Activated T-cell treated with anti-CD3 and anti-CD28 coated beads, Interleukin-2, amount 50 U/mL, for 48 hours (primary cell): ENCODE data around the gene SMOC1.

Source experiments
- DNase-seq, 2 experiments: peaks; one replicate each; pipeline ENCODE4 v3.0.0-alpha.2; 2020

The SMOC1 gene

DNA sequence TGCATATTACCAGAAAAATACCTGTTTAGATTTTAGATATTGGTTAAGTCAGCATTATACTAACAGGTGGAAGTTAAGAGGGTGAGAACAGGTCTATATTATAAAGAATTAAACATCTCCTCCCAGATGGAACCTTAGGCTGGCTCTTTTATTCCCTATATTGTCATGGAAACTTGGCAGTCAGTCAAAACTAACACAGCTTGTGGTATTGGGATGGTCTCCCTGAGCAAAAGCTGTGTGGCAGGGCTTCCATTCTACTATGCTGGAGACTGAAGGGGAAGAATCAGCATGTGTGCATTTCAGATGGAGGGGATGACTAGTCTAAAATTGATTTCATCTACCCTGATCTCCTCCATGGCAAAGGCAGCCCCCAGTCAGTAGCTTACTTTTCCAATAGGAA, 66.7 kb downstream of the SMOC1 start:
- no peak for DNase-seq

DNA sequence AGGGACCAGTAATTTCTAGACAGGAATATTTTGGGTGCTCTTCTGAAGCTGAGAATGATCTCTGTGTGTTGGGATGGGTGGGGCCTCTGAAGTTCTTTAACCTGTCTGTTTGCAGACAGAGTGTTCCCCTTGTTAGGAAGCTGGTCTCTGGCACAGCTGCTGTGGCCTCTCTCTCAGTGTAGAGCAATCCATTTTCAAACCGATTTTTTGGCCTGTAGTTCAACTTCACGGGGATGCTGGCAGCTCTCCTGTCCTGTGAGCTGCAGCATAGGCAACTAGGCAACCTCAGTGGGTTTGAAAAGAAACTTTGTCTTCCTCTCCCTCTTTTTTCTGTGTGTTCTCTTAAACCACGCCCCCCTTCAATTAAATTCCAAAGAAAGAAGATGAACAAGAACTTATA, 69.1 kb downstream of the SMOC1 start:
- DNase-seq: no peak

DNA sequence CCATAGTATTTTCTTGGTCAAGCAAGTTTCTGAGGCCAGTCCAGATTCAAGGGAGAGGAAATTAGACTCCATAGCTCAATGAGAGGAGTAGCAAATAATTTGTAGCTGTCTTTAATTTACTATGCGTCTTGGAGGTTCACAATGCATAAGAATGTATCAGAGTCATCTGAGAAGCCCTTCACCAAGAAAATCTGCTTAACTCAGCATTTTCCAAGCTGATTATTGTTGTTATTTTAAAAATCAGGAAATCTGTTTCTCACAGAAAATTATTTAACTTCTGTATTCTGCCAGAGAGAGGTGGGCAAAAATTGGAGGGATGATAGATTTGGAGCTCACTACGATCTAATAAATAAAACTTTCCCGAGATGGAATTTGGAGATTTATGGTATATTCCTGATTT, 72.0 kb downstream of the SMOC1 start:
- no peak for DNase-seq

DNA sequence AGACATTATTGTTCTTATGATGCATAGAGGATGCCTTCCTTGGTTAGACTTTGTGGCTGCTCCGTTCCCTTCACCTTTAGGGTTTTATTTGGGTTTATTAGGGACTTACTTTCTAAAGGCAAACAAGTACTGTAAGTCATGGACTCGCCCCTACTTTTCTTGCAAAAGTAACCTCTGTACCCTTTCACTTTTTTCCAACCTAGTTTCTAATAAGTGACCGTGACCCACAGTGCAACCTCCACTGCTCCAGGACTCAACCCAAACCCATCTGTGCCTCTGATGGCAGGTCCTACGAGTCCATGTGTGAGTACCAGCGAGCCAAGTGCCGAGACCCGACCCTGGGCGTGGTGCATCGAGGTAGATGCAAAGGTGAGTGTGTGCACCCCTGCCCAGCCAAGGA, 72.7 kb downstream of the SMOC1 start:
- no peak for DNase-seq

DNA sequence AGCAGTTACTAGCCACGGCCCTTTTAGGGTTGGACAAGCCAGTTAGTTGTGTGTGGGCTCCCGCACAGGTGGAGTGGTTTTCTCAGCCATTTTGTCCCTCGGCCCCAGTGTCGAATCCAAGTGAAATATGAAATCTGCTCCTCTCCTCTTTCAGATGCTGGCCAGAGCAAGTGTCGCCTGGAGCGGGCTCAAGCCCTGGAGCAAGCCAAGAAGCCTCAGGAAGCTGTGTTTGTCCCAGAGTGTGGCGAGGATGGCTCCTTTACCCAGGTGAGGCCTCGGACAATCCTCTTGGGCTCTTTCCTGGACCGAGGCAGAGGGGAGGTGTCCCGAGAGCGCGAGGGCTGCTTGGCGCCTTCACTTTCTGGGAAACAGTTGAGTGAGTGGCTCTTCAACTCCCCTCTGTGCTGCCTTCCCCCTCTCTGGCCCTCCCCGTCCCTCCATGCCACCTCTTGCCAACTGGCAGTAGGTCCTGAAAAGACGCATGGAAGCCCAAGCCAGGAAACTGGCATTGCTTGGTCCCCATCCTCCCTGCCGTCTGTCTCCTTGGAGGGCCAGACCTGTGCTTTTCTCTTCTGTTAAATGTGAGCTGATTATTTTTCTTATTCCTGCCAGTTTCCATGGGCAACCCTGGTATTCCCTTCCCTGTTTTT, 74.2 kb downstream of the SMOC1 start:
- no peak for DNase-seq

DNA sequence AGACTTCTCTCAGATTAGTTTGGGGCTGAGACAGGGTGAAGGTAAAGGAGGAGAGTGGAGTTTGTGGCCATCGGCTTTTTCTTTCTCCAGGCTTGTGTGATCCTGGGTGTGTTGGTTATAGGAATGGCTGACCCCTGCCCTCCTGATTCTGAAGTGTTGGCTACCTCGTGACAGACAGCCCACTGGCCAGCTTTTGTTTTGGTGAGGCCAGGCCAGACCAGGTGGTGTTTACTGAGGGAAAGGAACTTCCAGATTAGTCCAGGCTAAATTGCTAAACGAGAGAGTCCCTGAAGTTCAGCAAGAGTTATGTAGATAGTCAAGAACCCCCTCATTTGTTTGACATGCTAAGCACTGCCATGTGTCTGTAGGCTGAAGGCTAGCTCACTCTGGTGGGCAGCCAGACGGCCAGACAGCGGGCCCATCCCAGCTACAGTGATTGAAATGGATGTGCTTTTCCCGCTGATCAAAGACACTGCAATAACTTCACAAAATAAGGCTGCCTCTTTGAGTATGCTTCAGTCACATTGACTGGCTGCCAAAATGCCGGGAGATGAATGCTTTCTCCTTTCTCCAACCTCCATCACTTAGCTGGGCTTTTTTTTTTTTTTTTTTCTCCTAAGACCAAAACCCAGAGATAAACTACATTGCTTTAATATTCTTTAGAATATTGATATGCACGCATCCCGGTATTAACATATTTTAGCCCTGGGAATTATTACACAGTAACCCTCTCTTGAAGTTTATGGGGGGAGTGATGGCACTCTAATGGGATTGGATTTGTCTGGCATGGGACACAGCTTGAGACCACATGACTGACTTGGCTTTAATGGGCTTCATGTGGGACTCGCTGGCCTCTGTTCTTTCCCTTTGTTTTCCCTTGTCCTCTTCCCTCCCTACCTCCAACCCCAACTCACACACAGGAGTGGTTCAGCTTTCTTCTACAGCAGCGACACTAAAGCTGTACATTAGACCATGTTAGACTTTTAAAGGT, 76.9 kb downstream of the SMOC1 start:
- DNase-seq: no peak

DNA sequence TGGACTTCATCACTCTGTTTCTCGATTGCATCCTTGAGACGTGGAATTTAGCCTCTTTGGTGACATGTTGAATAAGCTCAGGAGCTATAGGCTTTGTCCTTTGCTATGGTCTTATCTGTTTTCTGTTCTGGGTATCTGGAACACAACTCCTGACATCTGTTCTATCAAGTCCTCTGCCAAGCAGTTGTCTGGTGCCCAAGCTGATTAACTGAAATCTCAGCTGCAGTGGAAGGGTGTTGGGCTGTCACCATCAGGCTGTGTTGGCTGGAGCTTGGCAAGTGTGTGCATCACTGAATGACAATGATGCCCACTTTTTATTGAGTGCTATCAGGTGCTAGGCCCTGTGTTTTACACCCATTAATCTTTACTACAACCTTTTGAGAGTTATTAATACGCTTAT, 77.8 kb downstream of the SMOC1 start:
- DNase-seq: no peak

DNA sequence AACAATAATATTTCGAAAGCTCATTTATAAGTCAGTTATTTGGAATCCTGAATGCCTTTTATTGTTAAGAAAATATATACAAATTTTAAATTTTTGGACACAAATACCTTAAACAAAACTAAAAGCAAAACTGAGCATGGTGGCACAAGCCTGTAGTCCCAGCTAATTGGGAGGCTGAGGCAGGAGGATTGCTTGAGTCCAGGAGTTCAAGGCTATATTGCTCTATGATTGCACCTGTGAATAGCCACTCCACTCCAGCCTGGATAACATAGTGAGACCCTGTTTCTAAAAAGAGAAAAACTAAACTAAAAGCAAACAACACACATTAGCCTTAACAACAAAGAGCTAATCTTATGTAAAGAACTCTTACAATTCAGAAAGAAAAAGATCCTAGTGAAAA, 78.8 kb downstream of the SMOC1 start:
- DNase-seq: no peak

DNA sequence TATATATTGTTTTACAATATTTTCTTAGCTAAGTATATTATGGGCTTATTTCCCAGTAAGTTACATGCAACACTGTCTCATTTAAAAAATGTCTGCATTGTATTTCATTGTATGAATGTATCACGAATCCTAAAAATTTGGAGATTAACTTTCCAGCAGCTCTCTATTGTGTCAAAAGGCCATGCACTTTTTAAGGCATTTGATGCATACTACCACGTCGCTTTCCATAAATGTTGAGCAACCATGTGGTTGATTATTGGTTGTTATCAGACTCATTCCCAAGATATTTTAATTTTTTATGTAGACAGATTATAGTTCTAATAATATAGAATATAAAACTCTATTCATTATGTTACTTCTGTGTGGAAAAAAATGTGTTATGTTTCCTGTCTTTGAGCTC, 79.9 kb downstream of the SMOC1 start:
- DNase-seq: no peak

DNA sequence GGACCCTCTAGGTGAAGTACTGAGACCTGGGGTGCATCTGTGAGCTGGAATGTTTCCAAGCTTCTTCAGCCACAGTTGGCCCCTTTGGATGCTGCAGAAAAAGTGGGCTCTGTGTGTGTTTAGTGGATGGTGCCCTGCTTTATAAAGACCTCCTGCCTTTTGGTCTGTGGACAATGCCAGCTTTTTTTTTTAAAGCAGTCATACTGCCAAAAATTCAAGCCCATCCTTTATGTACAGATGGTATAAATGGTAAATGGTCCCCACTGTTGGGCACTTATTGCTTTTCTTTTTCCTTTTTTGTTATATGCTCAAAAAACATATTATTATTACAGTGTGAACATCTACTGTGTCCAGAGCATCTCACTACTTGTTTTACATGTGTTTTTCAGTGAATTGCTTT, 81.1 kb downstream of the SMOC1 start:
- DNase-seq: no peak

DNA sequence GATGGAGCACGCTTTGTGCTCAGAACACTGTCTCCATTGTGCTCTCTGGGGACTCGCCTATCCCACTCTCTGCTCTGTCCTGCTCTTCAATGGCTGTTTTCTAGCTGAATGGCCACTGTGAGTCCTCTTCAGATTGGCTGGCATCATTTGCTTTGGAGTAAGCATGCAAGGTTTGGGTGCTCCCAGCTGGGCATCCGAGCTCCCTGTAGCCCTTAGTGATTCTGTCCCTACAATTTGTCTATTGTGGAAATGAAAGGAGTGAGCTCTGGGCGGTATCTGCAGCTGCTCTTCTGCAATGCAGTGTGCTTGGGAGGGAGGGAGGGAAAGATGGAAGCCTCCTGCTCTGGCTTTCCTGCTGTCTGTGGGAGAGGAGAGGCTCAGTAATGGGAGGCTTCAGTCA, 84.8 kb downstream of the SMOC1 start:
- no peak for DNase-seq

DNA sequence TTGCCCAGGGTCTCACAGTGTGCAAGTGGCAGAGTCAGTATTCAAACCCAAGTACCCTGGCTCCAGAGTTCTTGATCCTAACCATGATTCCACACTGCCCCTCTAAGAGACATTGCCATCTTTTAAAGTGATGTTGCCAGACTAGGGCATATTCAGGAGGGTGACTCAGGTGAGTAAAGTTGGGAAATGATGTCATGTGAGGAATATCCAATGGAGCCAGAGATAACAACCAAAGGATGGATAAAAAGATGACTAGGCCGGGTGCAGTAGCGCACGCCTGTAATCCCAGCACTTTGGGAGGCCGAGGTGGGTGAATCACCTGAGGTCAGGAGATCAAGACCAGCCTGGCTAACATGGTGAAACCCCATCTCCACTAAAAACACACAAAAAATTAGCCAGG, 85.6 kb downstream of the SMOC1 start:
- DNase-seq: no peak

DNA sequence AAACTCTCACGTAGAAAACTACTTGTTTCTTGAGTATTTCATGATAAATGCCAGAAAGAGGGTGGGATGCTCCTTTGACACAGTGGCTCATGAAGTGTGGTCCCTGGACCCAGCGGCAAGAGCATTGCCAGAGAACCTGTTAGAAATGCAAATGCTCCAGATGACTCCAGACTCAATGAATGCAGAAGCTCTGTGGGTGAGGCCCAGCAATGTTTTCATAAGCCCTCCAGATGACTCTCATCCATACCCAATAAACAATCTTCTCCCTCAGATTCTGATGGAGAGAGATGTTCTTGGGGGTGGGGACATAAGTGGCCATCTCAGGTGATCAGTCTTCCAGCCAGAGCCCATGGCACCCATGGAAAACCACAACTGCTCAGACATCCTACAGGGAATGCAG, 88.9 kb downstream of the SMOC1 start:
- DNase-seq: no peak

DNA sequence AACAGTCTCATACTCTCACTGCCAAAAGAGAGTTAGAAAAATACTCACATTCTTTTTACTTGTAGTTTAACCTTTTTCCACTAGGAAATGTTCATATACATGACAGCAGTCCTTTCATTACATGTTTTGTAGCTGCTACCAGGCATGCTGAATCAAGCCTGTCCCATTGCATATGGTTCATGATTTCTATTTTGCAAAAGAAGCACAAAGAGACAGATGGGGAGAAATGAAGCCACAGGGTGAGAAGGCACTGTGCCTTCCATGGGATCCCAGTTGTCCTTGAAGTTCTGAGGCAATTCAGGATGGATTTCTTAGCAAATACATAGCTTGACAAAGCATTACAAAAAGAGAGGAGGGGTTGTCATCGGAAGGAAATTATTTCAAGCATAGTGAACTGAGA, 89.5 kb downstream of the SMOC1 start:
- no peak for DNase-seq

DNA sequence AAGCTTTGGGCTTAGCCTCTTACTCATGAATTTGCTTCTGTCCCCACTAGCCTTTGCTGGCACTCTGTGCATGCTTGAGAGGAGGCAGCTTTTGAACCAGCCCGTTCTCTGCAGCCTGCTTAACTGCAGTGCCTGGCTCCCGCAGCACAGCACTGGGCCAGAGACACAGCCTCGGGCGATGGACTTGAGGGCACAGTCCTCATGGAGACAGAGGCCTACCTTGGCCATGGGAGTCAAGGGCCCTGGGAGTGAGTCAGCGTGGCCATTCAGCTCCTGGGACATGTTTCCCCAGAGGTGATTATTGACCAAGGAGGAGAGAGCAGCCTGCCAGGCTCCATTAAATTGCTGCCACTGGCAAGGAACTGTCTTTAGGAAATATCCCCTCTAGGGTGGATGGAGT, 93.5 kb downstream of the SMOC1 start:
- no peak for DNase-seq

DNA sequence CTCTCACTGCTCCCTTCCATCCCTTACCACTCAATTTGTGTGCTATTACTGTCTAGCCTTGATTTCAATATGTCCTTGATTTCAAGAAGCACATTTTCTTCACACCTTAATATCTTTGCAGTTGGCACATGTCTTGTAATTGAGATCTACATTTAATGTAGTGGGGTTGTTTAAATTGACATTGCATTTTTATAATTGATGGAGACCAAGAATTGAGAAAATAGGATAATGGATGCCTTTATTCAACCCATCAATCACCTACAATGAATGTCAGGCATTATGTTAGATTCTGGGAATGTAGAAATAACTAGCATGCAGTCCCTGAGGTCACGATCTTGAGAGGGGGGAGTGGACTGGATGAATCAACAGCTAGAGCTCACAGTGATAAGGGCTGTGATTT, 94.6 kb downstream of the SMOC1 start:
- no peak for DNase-seq

DNA sequence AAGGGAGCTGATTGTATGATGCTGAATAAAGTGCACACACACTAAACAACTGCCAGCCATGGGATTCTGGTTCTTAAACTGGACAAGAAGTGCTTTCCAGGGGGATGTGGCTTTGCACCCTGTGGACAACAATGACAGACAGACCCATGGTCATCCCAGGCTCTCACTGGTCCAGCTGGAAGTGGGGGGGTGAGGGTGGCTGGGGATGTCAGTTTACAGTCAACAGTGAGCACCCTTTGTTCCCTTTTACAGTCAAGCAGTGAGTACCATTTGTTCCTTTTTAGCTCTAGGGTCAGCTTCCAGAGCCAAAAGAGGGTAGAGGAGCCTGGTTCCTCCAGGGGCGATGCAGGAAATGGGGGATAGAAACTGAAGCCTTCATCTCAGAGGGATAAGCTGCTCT, 100.7 kb downstream of the SMOC1 start:
- no peak for DNase-seq

DNA sequence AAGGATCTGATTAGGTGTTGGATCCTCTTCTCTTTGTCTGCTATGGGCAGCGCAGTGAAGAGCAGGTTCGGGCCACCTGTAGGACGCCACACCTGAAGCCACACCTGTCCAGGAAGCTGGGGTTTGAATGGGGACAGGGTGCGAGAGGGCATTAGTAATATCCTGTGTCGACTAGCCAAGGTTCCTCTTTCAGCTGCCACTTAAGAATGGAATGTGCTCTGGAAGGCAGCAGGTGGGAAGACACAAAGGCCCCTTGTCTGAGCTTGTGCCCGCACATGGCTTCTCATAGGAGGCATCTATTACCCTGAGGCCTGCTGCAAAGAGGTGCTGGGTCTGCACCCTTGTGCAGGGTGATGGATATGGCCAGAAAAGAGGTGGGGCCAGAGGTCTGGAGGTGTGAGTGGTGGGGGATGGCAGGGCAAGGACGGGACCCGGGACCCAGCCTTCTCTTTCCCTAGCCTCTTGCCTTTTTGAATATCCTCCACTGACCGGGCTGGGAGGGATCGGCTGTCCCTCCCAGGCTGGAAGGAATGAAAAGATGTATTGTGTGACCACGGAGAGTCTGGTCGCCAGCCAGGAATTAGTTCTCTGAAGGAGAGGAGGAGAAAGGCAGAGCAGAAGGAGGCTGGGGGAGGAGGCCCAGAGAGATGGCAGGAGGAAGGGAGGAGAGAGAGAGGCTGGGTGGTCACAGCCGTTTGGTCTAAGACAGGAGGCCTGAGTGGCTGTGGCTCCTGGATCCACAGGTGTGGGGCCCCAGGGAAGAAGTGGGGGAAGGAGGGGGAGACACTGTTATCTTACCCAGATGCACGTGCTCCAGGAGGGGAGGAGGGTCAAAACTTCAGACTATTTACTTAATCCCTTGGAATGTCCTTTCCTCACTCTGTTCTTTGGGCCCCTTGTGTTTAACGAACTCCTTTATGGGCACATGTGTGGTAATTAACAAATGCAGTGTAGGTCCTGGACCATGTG, 101.5 kb downstream of the SMOC1 start:
- DNase-seq: no peak

DNA sequence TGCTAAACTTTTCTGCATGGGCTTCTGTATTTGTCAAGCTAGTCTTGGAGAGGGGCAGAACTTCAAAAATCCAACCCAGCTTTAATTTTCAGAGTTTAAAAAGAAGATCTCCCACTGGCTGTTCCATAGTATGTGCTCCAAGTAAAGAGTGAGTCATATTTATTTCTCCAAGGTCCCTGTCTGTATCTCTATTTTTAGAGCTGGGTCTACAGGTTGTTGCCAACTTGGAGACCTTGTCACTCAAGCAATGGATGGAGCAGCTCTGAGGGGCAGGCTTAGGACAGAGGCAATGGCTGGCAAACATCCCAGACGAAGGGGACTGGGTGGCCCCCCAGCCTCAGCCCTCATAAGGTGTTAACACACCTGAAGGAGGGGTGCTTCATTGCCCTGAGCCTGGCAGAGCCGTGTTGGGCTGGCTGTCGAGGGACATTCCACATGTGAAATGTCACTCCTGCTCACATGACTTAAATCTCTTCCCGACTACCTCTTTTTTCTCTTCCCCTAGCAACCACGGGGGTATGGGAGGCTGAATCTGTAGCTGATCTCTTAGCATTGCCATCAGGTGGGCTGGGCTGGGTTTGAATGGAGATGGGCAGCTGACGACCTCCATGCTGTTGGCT, 103.1 kb downstream of the SMOC1 start:
- DNase-seq: no peak

DNA sequence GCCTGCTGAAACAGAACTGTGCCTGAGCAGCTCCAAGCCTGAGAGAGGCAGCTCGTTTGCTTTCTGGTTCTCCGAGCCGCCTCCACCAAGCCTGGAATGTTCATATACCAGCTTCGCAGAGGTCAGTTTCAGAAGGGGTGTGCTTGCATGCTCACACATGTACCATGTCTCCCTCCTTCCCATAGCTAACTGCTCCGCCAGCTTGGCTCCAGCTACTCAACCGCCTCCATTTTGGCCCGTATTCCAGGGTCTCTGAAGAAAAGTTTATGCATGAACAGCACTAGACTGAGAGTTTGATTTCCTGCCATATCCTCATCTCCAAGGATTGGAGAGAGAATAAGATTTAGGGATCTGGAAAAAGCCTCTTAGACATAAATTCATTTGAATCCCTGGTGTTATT, 103.7 kb downstream of the SMOC1 start:
- DNase-seq: no peak

DNA sequence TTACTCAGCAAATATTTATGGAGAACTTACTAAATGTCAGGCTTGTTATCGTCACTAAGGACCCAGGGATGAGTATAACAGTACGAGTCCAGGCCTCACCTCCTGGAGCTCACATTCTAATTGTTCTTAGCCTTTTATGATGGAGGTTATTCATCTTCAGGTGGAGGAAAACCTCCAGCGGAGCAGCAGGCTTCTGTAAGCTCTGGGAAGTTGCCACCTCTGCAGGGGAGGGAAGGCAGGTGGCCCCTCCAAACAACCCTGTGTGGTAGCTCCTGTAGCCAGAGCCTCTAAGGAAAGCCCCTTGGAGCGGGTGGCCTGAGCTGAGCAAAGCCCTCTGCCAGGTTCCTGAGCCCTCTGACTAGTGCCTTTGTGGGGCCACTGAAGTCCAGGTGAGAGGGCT, 104.1 kb downstream of the SMOC1 start:
- no peak for DNase-seq

DNA sequence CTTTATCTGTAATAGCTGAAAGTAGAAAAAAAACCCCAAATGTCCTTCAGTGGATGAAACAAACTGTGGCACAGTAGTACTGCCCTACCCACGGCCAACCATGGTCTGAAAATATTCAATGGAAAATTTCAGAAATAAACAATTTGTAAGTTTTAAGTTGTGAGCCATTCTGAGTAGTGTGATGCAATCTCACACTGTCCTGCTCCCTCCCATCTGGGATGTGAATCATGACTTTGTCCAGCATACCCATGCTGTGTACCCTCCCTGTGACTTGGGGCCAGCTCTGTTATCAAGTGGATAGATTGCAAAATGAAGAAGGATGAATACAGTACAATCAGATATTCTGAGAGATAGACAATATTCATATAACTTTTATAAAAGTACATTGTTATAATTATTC, 106.2 kb downstream of the SMOC1 start:
- no peak for DNase-seq

DNA sequence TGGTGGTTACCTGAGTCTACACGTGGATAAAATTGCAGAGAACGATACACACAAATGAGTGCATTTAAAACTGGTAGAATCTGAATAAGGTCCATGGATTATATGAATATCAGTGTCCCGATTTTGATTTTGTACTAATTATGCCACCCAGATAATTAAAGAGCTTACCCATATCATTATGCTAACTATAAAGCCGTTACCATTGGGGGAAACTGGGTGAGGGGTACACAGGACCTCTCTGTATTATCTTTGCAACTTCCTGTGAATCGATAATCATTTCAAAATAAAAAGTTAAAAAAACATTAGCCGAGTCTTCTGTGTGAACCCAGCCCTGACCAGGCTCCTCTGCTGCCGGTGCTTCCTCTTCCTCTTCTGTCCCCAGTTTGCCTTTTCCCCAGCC, 107.1 kb downstream of the SMOC1 start:
- no peak for DNase-seq
